HepG2 (cell line): ENCODE data around the gene ZFHX3. TPM values are rescaled to one million over a fixed set of nuclear protein-coding genes. Genes with fewer than 3 reads are reported as not detected.
A peak's percentile ranks its signal among the peaks of the same experiment; 100 is the strongest.

Source experiments
- CCAR2 ChIP-seq: fragments of 200-400 bp; formaldehyde crosslinking; optimal IDR thresholded peaks from 2 replicates; pipeline ENCODE3; 2018; ENCODE audit warnings: low read depth, mild to moderate bottlenecking, low read length, moderate library complexity
- ETV5 ChIP-seq: IDR thresholded peaks from 2 replicates; pipeline ENCODE4 v1.6.1; 2018; ENCODE audit warnings: missing biosample characterization, missing genetic modification reagents, inconsistent platforms, borderline replicate concordance
- GABPA ChIP-seq, 2 experiments: IDR thresholded peaks; 2 replicates each; pipeline ENCODE4 v1.6.1; 2011 to 2016; ENCODE audit warnings: low read depth in 2 of 2, low read length in 1 of 2, missing biosample characterization in 1 of 2, missing genetic modification characterization in 1 of 2
- HNF1B ChIP-seq: sonication (generic); formaldehyde crosslinking; IDR thresholded peaks from 2 replicates; pipeline ENCODE4 v1.5.1; 2020; ENCODE audit warnings: mild to moderate bottlenecking, moderate library complexity, missing genetic modification reagents
- HNRNPUL1 ChIP-seq: fragments of 200-400 bp; formaldehyde crosslinking; IDR thresholded peaks from 2 replicates; pipeline ENCODE4 v1.6.1; 2017; ENCODE audit warnings: low read depth, mild to moderate bottlenecking, low read length, moderate library complexity
- PBX3 ChIP-seq: sonication (generic); formaldehyde crosslinking; IDR thresholded peaks from 2 replicates; pipeline ENCODE4 v1.8.1; 2023; ENCODE audit warnings: missing genetic modification reagents, inconsistent platforms, borderline replicate concordance
- PCBP1 ChIP-seq: fragments of 200-400 bp; formaldehyde crosslinking; IDR thresholded peaks from 2 replicates; pipeline ENCODE4 v1.6.1; 2017; ENCODE audit warnings: mild to moderate bottlenecking, low read depth, low read length, borderline replicate concordance
- PHF5A ChIP-seq: IDR thresholded peaks from one replicate; pipeline ENCODE4 v1.6.1; 2018; ENCODE audit warnings: low read depth, missing genetic modification reagents; ENCODE audit not compliant: unreplicated experiment
- SRSF9 ChIP-seq: fragments of 200-400 bp; formaldehyde crosslinking; IDR thresholded peaks from 2 replicates; pipeline ENCODE4 v1.6.1; 2018; ENCODE audit warnings: borderline replicate concordance, mild to moderate bottlenecking, low read depth, low read length; ENCODE audit not compliant: insufficient read depth, poor library complexity, severe bottlenecking
- TAF1 ChIP-seq: sonication (generic); formaldehyde crosslinking; IDR thresholded peaks from 2 replicates; pipeline ENCODE4 v1.4.0; 2020; ENCODE audit warnings: missing genetic modification reagents
- TIGD3 ChIP-seq: sonication (generic); formaldehyde crosslinking; IDR thresholded peaks from 2 replicates; pipeline ENCODE4 v1.5.1; 2020; ENCODE audit warnings: mild to moderate bottlenecking, missing genetic modification reagents, borderline replicate concordance
- TP53 ChIP-seq: sonication (generic); formaldehyde crosslinking; conservative IDR thresholded peaks from 2 replicates; pipeline ENCODE4 v1.4.0; 2020; ENCODE audit warnings: missing genetic modification reagents
- ZBTB14 ChIP-seq: sonication (generic); formaldehyde crosslinking; IDR thresholded peaks from 2 replicates; pipeline ENCODE4 v1.4.0; 2020; ENCODE audit warnings: missing genetic modification reagents
- ZGPAT ChIP-seq: IDR thresholded peaks from 2 replicates; pipeline ENCODE4 v1.6.1; 2016; ENCODE audit warnings: mild to moderate bottlenecking
- ZNF292 ChIP-seq: sonication (generic); formaldehyde crosslinking; IDR thresholded peaks from 2 replicates; pipeline ENCODE4 v1.8.1; 2022; ENCODE audit warnings: mild to moderate bottlenecking, low read depth, missing genetic modification reagents, borderline replicate concordance
- ZNF597 ChIP-seq: sonication (generic); formaldehyde crosslinking; IDR thresholded peaks from 2 replicates; pipeline ENCODE4 v1.5.0; 2020; ENCODE audit warnings: missing genetic modification reagents
- ZUFSP ChIP-seq: sonication (generic); formaldehyde crosslinking; IDR thresholded peaks from 2 replicates; pipeline ENCODE4 v1.9.0; 2021; ENCODE audit warnings: missing genetic modification reagents, mild to moderate bottlenecking, borderline replicate concordance
- polyA plus RNA-seq, 8 experiments: library from polyadenylated mRNA; depleted of rRNA in 3 of 8; stranded (reverse) in 7 of 8; unstranded in 1 of 8; fragments of >200 nt; fragmentation: Illumina TruSeq in 4 of 8; extraction: Trizol in 4 of 8; gene quantifications; 2 replicates each; pipeline versions ENCODE4 v1.2.1 to v1.2.3, GENCODE V29; 2011 to 2016; ENCODE audit warnings: low read depth in 4 of 8, missing spikeins in 1 of 8, mixed read lengths in 1 of 8; ENCODE audit not compliant: insufficient read depth in 1 of 8
- total RNA-seq, 5 experiments: library from RNA; depleted of rRNA; stranded (reverse); fragments of >200 nt; fragmentation: Illumina TruSeq; extraction: Trizol; gene quantifications; 2 replicates each; pipeline ENCODE4 v1.2.3, GENCODE V29; 2016; ENCODE audit warnings: low read depth in 1 of 5

Gene ZFHX3
- total and polyA plus RNA-seq, 2 of the 13 experiments (the other 11 are each of a cell fraction or from before 2014, with no cell fraction given): 5.0 to 6.0 TPM

- TF ChIP-seq ZGPAT (CRISPR knock-in tag) (no peak), PBX3 (no peak; the same call in 1 of the 2 replicates), ZNF597 (no peak), ZNF292 (no peak), ETV5 (CRISPR knock-in tag) (no peak), ZUFSP (0 out of 2 replicates have a peak, but pooled peaks have one; percentile 41), TIGD3 (no peak), TAF1 (CRISPR knock-in tag) (peak; percentile 78), TP53 (CRISPR knock-in tag) (no peak; the same call in 1 of the 2 replicates), GABPA (IDR thresholded peaks at IDR 0.05; ENCODE audit: low read depth, low read length) (no peak), GABPA (CRISPR knock-in tag; IDR thresholded peaks at IDR 0.05; ENCODE audit: low read depth) (no peak), HNRNPUL1 (no peak), PCBP1 (no peak), SRSF9 (no peak), ZBTB14 (CRISPR knock-in tag) (no peak), CCAR2 (no peak), PHF5A (no peak), HNF1B (CRISPR knock-in tag) (peak; percentile 37; the same call in 1 of the 2 replicates)
Observed at GRCh38 chr16:73048292-73049080, 558 bp upstream of the ZFHX3 start (continued).
